Rectal smooth muscle tissue (tissue), 1 donor: ENCODE measurements around the gene BOD1L2.

Experiments
- H3K27ac ChIP-seq: one replicate; pipeline ENCODE4 v1.7.0; 2013; ENCODE audit warnings: low read depth, low read length, inconsistent platforms
- H3K27me3 ChIP-seq: one replicate; pipeline ENCODE4 v1.7.0; 2013; ENCODE audit warnings: low read length; ENCODE audit not compliant: control insufficient read depth, insufficient read depth
- H3K36me3 ChIP-seq: one replicate; pipeline ENCODE4 v1.7.0; 2013; ENCODE audit warnings: low read length; ENCODE audit not compliant: control insufficient read depth, insufficient read depth
- H3K4me1 ChIP-seq: one replicate; pipeline ENCODE4 v1.7.0; 2013; ENCODE audit warnings: low read length; ENCODE audit not compliant: control insufficient read depth, insufficient read depth
- H3K4me3 ChIP-seq: one replicate; pipeline ENCODE4 v1.7.0; 2013; ENCODE audit warnings: low read length
- H3K9ac ChIP-seq: one replicate; pipeline ENCODE4 v1.7.0; 2013; ENCODE audit warnings: low read length

The BOD1L2 gene

GRCh38 chr18:57146956-57147636 lies at the start of gene BOD1L2:
Gene BOD1L2, plus strand, starts transcription at chr18:57147087. Its CDS starts 226 bp downstream, at chr18:57147313.
- no peak within 1 kb of the TSS for H3K9ac ChIP-seq
- H3K27ac ChIP-seq, result no peak within 1 kb of the TSS
- H3K36me3 ChIP-seq, result no peaks in the 10 kb centered on the region
- no peaks in the 10 kb centered on the region for H3K4me1 ChIP-seq
- H3K27me3 ChIP-seq, result no peaks in the 10 kb centered on the region
- no peak within 1 kb of the TSS for H3K4me3 ChIP-seq

- H3K4me3 ChIP-seq, result no peak overlapping the region
- H3K36me3 ChIP-seq, result no peaks in the 10 kb centered on the region
- H3K27me3 ChIP-seq, result no peaks in the 10 kb centered on the region
- H3K4me1 ChIP-seq, result no peaks in the 10 kb centered on the region
- H3K27ac ChIP-seq, result no peak overlapping the region
- H3K9ac ChIP-seq, result no peak overlapping the region
Observed at GRCh38 chr18:57107140-57107832, 39.6 kb upstream of the BOD1L2 start.

- Histone ChIP-seq H3K4me3 (no peak overlapping the region), H3K27me3 (no peaks in the 10 kb centered on the region), H3K36me3 (no peaks in the 10 kb centered on the region), H3K9ac (no peak overlapping the region), H3K27ac (no peak overlapping the region), H3K4me1 (no peaks in the 10 kb centered on the region)
Observed at GRCh38 chr18:57110290-57110689, 36.6 kb upstream of the BOD1L2 start.

- Histone ChIP-seq H3K4me3 (no peak overlapping the region), H3K4me1 (no peaks in the 10 kb centered on the region), H3K9ac (no peak overlapping the region), H3K36me3 (no peaks in the 10 kb centered on the region), H3K27ac (no peak overlapping the region), H3K27me3 (no peaks in the 10 kb centered on the region)
Observed at GRCh38 chr18:57113799-57114420, 33.0 kb upstream of the BOD1L2 start.

- H3K27me3 ChIP-seq, result no peaks in the 10 kb centered on the region
- no peak overlapping the region for H3K9ac ChIP-seq
- H3K36me3 ChIP-seq, result no peaks in the 10 kb centered on the region
- H3K4me1 ChIP-seq, result no peaks in the 10 kb centered on the region
- no peak overlapping the region for H3K27ac ChIP-seq
- no peak overlapping the region for H3K4me3 ChIP-seq
Observed at GRCh38 chr18:57116598-57117132, 30.2 kb upstream of the BOD1L2 start.

GRCh38 chr18:57121542-57122112 lies 25.3 kb upstream of the BOD1L2 start:
- no peak overlapping the region for H3K27ac ChIP-seq

GRCh38 chr18:57122936-57123510 lies 23.9 kb upstream of the BOD1L2 start:
- Histone ChIP-seq H3K27me3 (peaks cover 2% of the 10 kb centered on the region), H3K27ac (no peak overlapping the region), H3K36me3 (no peaks in the 10 kb centered on the region)

More at GRCh38 chr18:57121542-57122112, 25.3 kb upstream of the BOD1L2 start:
- Histone ChIP-seq H3K36me3 (no peaks in the 10 kb centered on the region), H3K4me1 (no peaks in the 10 kb centered on the region), H3K27me3 (no peaks in the 10 kb centered on the region), H3K4me3 (no peak overlapping the region), H3K9ac (no peak overlapping the region)

GRCh38 chr18:57125627-57126026 lies 21.3 kb upstream of the BOD1L2 start:
- no peak overlapping the region for H3K9ac ChIP-seq
- H3K36me3 ChIP-seq, result no peaks in the 10 kb centered on the region
- peaks cover 5% of the 10 kb centered on the region for H3K27me3 ChIP-seq
- no peaks in the 10 kb centered on the region for H3K4me1 ChIP-seq
- H3K27ac ChIP-seq, result no peak overlapping the region
- no peak overlapping the region for H3K4me3 ChIP-seq

More at GRCh38 chr18:57122936-57123510, 23.9 kb upstream of the BOD1L2 start:
- Histone ChIP-seq H3K4me1 (no peaks in the 10 kb centered on the region), H3K9ac (no peak overlapping the region), H3K4me3 (no peak overlapping the region)

GRCh38 chr18:57128220-57128932 lies 18.5 kb upstream of the BOD1L2 start:
- peaks cover 5% of the 10 kb centered on the region for H3K27me3 ChIP-seq

GRCh38 chr18:57131101-57131500 lies 15.8 kb upstream of the BOD1L2 start:
- H3K36me3 ChIP-seq, result no peaks in the 10 kb centered on the region
- no peak overlapping the region for H3K9ac ChIP-seq
- peaks cover 5% of the 10 kb centered on the region for H3K27me3 ChIP-seq
- H3K4me1 ChIP-seq, result no peaks in the 10 kb centered on the region
- H3K4me3 ChIP-seq, result no peak overlapping the region
- H3K27ac ChIP-seq, result no peak overlapping the region

More at GRCh38 chr18:57128220-57128932, 18.5 kb upstream of the BOD1L2 start:
- Histone ChIP-seq H3K9ac (no peak overlapping the region), H3K4me3 (no peak overlapping the region), H3K27ac (no peak overlapping the region), H3K36me3 (no peaks in the 10 kb centered on the region), H3K4me1 (no peaks in the 10 kb centered on the region)

- Histone ChIP-seq H3K9ac (no peak overlapping the region), H3K27ac (no peak overlapping the region), H3K4me1 (no peaks in the 10 kb centered on the region), H3K36me3 (no peaks in the 10 kb centered on the region), H3K4me3 (no peak overlapping the region), H3K27me3 (peaks cover 5% of the 10 kb centered on the region)
Observed at GRCh38 chr18:57131782-57132181, 15.1 kb upstream of the BOD1L2 start.
